ENCODE results near the gene PCED1B.
"Not testable (repeated sequence)": the region's sequence is repeated elsewhere in the genome, so short reads cannot be mapped to it uniquely, and the experiment has no call there.

PCED1B gene

GRCh38 chr12:47182164-47182938 is 102.9 kb downstream of the PCED1B start:
- not testable (repeated sequence) for H3K23ac ChIP-seq (ENCODE audit: low read length); H2BK5ac ChIP-seq (ENCODE audit: low read length); H3K4me3 ChIP-seq (ENCODE audit: low read length); H2BK15ac ChIP-seq (replicated peaks; ENCODE audit: low read depth); H3K18ac ChIP-seq (ENCODE audit: low read length); H2AK5ac ChIP-seq (ENCODE audit: low read length); H4K5ac ChIP-seq (ENCODE audit: low read length); H4K8ac ChIP-seq (ENCODE audit: low read depth, low read length); H3K56ac ChIP-seq (ENCODE audit: low read length); H2BK120ac ChIP-seq (ENCODE audit: low read depth, low read length); H3K4ac ChIP-seq (ENCODE audit: low read depth, low read length); H3K27ac ChIP-seq (ENCODE audit: low read depth, low read length); H3K79me1 ChIP-seq (ENCODE audit: low read length); H3K36me3 ChIP-seq (ENCODE audit: control insufficient read depth, insufficient read depth, low read length); H3K79me2 ChIP-seq (ENCODE audit: control insufficient read depth, insufficient read depth, low read length); H3K4me1 ChIP-seq (ENCODE audit: control insufficient read depth, low read depth, low read length); H3K9ac ChIP-seq (ENCODE audit: low read length); H3K27me3 ChIP-seq (ENCODE audit: insufficient read depth, low read length, poor library complexity); H3K4me2 ChIP-seq (ENCODE audit: low read length)
- no CpG with 5 or more reads among the region's 11 CpGs for WGBS (ENCODE audit: extremely low coverage, insufficient coverage, low lambda C conversion rate)
- DNase-seq: peak; percentile 37

GRCh38 chr12:47184229-47184628 is 104.8 kb downstream of the PCED1B start:
- Histone ChIP-seq H2BK5ac (ENCODE audit: low read length) (no peak overlapping the region), H3K27ac (ENCODE audit: low read depth, low read length) (no peak overlapping the region), H4K5ac (ENCODE audit: low read length) (no peak overlapping the region), H3K9ac (ENCODE audit: low read length) (no peak overlapping the region), H2BK15ac (replicated peaks; ENCODE audit: low read depth) (no peak overlapping the region), H3K4ac (ENCODE audit: low read depth, low read length) (no peak overlapping the region), H3K56ac (ENCODE audit: low read length) (no peak overlapping the region), H3K36me3 (ENCODE audit: control insufficient read depth, insufficient read depth, low read length) (no peaks in the 10 kb centered on the region), H3K79me1 (ENCODE audit: low read length) (no peaks in the 10 kb centered on the region), H3K4me3 (ENCODE audit: low read length) (no peak overlapping the region), H3K27me3 (ENCODE audit: insufficient read depth, low read length, poor library complexity) (no peaks in the 10 kb centered on the region), H2BK120ac (ENCODE audit: low read depth, low read length) (no peak overlapping the region), H3K23ac (ENCODE audit: low read length) (no peak overlapping the region), H3K18ac (ENCODE audit: low read length) (peak overlapping the region; percentile 60), H3K4me2 (ENCODE audit: low read length) (no peak overlapping the region), H3K4me1 (ENCODE audit: control insufficient read depth, low read depth, low read length) (peaks cover 2% of the 10 kb centered on the region), H4K8ac (ENCODE audit: low read depth, low read length) (no peak overlapping the region), H3K79me2 (ENCODE audit: control insufficient read depth, insufficient read depth, low read length) (no peaks in the 10 kb centered on the region), H2AK5ac (ENCODE audit: low read length) (no peak overlapping the region)
- no peak for DNase-seq
- WGBS (ENCODE audit: extremely low coverage, insufficient coverage, low lambda C conversion rate): no CpG with 5 or more reads among the region's 3 CpGs

- no peak overlapping the region for H2BK5ac ChIP-seq (ENCODE audit: low read length)
- H3K27me3 ChIP-seq (ENCODE audit: insufficient read depth, low read length, poor library complexity): no peaks in the 10 kb centered on the region
- H3K36me3 ChIP-seq (ENCODE audit: control insufficient read depth, insufficient read depth, low read length): no peaks in the 10 kb centered on the region
- no peak for DNase-seq
- H3K56ac ChIP-seq (ENCODE audit: low read length): no peak overlapping the region
- H3K23ac ChIP-seq (ENCODE audit: low read length): no peak overlapping the region
- H2BK120ac ChIP-seq (ENCODE audit: low read depth, low read length): no peak overlapping the region
- H3K4ac ChIP-seq (ENCODE audit: low read depth, low read length): no peak overlapping the region
- H3K4me3 ChIP-seq (ENCODE audit: low read length): no peak overlapping the region
- no peak overlapping the region for H3K4me2 ChIP-seq (ENCODE audit: low read length)
- H4K8ac ChIP-seq (ENCODE audit: low read depth, low read length): no peak overlapping the region
- H3K27ac ChIP-seq (ENCODE audit: low read depth, low read length): no peak overlapping the region
- no peak overlapping the region for H4K5ac ChIP-seq (ENCODE audit: low read length)
- H3K79me1 ChIP-seq (ENCODE audit: low read length): no peaks in the 10 kb centered on the region
- H3K79me2 ChIP-seq (ENCODE audit: control insufficient read depth, insufficient read depth, low read length): no peaks in the 10 kb centered on the region
- H3K9ac ChIP-seq (ENCODE audit: low read length): no peak overlapping the region
- no peak overlapping the region for H2AK5ac ChIP-seq (ENCODE audit: low read length)
- peaks cover 2% of the 10 kb centered on the region for H3K4me1 ChIP-seq (ENCODE audit: control insufficient read depth, low read depth, low read length)
- H3K18ac ChIP-seq (ENCODE audit: low read length): no peak overlapping the region
- no peak overlapping the region for H2BK15ac ChIP-seq (replicated peaks; ENCODE audit: low read depth)
Observed at GRCh38 chr12:47184813-47185212, 105.4 kb downstream of the PCED1B start.

GRCh38 chr12:47186246-47186645 is 106.8 kb downstream of the PCED1B start:
- Histone ChIP-seq H3K4me2 (ENCODE audit: low read length) (no peak overlapping the region), H3K23ac (ENCODE audit: low read length) (no peak overlapping the region), H2BK120ac (ENCODE audit: low read depth, low read length) (no peak overlapping the region), H2AK5ac (ENCODE audit: low read length) (no peak overlapping the region), H2BK5ac (ENCODE audit: low read length) (no peak overlapping the region), H3K9ac (ENCODE audit: low read length) (no peak overlapping the region), H2BK15ac (replicated peaks; ENCODE audit: low read depth) (no peak overlapping the region), H3K27me3 (ENCODE audit: insufficient read depth, low read length, poor library complexity) (no peaks in the 10 kb centered on the region), H3K4me1 (ENCODE audit: control insufficient read depth, low read depth, low read length) (peaks cover 2% of the 10 kb centered on the region), H4K5ac (ENCODE audit: low read length) (no peak overlapping the region), H3K36me3 (ENCODE audit: control insufficient read depth, insufficient read depth, low read length) (no peaks in the 10 kb centered on the region), H3K4me3 (ENCODE audit: low read length) (no peak overlapping the region), H3K56ac (ENCODE audit: low read length) (no peak overlapping the region), H3K27ac (ENCODE audit: low read depth, low read length) (no peak overlapping the region), H4K8ac (ENCODE audit: low read depth, low read length) (no peak overlapping the region), H3K18ac (ENCODE audit: low read length) (no peak overlapping the region), H3K4ac (ENCODE audit: low read depth, low read length) (no peak overlapping the region), H3K79me1 (ENCODE audit: low read length) (no peaks in the 10 kb centered on the region), H3K79me2 (ENCODE audit: control insufficient read depth, insufficient read depth, low read length) (no peaks in the 10 kb centered on the region)
- no CpG with 5 or more reads among the region's 2 CpGs for WGBS (ENCODE audit: extremely low coverage, insufficient coverage, low lambda C conversion rate)
- DNase-seq: no peak

- Histone ChIP-seq H3K56ac (ENCODE audit: low read length) (no peak overlapping the region), H3K4me3 (ENCODE audit: low read length) (no peak overlapping the region), H4K8ac (ENCODE audit: low read depth, low read length) (no peak overlapping the region), H3K4me1 (ENCODE audit: control insufficient read depth, low read depth, low read length) (peaks cover 2% of the 10 kb centered on the region), H2BK120ac (ENCODE audit: low read depth, low read length) (no peak overlapping the region), H4K5ac (ENCODE audit: low read length) (no peak overlapping the region), H3K9ac (ENCODE audit: low read length) (no peak overlapping the region), H3K4me2 (ENCODE audit: low read length) (no peak overlapping the region), H3K79me2 (ENCODE audit: control insufficient read depth, insufficient read depth, low read length) (no peaks in the 10 kb centered on the region), H3K4ac (ENCODE audit: low read depth, low read length) (no peak overlapping the region), H3K18ac (ENCODE audit: low read length) (no peak overlapping the region), H2AK5ac (ENCODE audit: low read length) (no peak overlapping the region), H3K27ac (ENCODE audit: low read depth, low read length) (no peak overlapping the region), H3K36me3 (ENCODE audit: control insufficient read depth, insufficient read depth, low read length) (no peaks in the 10 kb centered on the region), H3K23ac (ENCODE audit: low read length) (no peak overlapping the region), H2BK15ac (replicated peaks; ENCODE audit: low read depth) (no peak overlapping the region), H3K27me3 (ENCODE audit: insufficient read depth, low read length, poor library complexity) (no peaks in the 10 kb centered on the region), H2BK5ac (ENCODE audit: low read length) (no peak overlapping the region), H3K79me1 (ENCODE audit: low read length) (no peaks in the 10 kb centered on the region)
- no CpG with 5 or more reads among the region's 6 CpGs for WGBS (ENCODE audit: extremely low coverage, insufficient coverage, low lambda C conversion rate)
- DNase-seq: no peak
Observed at GRCh38 chr12:47188576-47189441, 109.4 kb downstream of the PCED1B start.

All from mesendoderm (in vitro differentiated cells).